ELF-1 (cell line): ENCODE measurements around the gene CFAP410.

Experiments used
- DNase-seq: peaks from one replicate; pipeline ENCODE4 v3.0.0-alpha.2; 2016; ENCODE audit warnings: low read depth, low spot score

Gene CFAP410

DNA sequence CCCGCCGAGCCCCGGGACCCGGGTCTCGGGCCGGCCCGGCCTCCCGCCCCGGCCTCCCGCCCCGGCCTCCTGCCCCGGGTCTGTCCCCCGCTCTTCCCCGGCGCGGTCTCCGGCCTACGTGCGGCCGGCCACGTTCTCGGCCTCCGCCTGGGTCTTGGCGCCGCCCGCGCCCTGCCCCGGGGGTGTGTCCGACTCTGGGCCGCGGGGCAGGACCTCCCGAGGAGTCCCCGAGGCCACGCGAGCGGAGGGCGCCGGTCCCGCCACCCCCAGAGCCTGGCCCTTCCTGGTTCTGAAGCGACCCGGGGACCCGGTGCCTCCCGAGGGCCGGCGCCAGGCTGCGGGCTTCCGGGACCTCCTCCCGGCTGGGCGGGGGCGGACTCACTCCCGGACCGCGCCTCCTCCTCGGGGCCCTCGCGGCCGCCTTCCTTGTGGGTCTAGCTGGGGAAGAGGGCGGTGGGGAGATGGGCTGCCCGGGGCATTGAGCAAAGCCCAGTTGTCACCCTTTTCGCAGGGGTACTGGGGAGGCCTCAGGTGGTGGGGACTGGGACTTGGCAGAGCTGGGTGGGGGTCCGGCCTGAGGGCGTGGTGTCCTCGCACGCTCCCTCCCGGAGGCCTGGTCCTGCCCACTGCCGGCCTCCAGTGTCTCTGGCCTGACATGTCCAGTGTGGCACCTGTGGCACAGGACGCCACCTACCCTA is 38.8 kb downstream of the CFAP410 start:
- peak; percentile 39 for DNase-seq

DNA sequence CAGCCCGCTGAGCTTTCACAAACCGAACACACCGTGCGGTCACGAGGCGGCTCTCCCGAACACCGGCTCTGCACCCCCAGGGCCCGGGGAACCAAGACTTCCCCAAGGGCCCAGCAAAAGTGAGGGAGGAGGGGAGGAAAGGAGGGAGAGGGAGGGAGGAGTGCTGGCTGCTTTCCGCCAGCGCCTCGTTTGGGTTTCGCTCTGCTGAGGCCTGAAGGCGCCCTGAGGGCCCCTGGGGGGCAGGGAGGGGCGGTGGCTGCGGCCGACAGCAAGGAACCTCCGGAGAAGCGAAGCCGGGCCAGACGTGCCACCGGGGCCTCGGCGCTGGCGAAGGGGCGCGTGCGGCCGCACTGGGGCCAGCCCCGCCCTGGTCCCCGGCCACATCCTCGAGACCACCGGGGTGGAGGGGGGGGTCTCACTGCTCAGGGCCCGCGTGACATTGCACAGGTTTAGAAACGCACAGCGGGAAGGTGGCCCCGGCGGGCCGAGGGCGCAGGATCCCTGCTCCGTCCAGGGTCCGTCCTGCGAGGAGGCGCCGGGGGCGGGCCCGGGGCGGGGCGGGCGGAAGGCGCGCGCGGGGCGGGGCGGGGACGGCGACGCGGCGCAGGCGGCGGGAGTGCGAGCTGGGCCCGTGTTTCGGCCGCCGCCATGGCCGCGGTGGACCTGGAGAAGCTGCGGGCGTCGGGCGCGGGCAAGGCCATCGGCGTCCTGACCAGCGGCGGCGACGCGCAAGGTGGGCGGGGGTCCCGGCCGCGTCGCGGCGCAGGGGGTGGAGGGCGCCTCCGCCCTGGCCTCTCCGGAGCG is 39.5 kb downstream of the CFAP410 start, which contains the start of gene PFKL:
Gene PFKL, plus strand, starts transcription at position 596 of the 804 bp plus-strand sequence. Its CDS starts 53 bp downstream, at position 649.
- DNase-seq: peak; percentile 82

DNA sequence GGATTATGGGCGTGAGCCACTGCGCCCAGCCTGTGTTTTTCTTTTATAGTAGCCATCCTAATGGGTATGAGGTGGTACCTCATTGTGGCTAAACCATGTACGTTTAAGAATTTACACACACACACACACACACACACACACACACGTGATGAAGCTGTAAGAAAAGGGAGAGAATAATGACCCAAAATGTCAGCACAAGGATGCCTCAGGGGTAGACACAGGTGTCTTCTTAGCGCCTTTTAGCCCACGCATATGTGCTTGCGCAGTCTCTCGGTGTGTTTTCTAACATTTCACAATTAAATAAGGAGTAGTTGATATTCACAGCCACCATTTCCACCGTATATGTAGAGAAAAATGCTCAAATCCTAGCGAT is 40.1 kb downstream of the CFAP410 start:
- no peak for DNase-seq

DNA sequence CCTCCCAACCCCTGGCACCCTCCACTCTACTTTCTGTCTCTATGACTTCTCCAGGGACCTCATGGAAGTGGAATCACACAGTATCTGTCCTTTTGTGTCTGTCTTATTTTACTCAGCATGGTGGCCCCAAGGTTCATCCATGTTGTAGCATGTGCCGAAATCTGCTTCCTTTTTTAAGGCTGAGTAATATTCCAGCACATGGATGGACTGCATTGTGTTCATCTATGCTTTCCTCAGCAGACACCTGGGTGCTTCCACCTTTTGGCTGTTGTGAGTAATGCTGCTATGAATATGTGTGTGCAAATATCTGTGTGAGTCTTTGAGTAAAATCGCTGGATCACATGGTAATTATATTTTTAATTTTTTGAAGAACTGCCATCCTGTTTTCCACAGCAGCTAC is 40.9 kb downstream of the CFAP410 start:
- DNase-seq: no peak

DNA sequence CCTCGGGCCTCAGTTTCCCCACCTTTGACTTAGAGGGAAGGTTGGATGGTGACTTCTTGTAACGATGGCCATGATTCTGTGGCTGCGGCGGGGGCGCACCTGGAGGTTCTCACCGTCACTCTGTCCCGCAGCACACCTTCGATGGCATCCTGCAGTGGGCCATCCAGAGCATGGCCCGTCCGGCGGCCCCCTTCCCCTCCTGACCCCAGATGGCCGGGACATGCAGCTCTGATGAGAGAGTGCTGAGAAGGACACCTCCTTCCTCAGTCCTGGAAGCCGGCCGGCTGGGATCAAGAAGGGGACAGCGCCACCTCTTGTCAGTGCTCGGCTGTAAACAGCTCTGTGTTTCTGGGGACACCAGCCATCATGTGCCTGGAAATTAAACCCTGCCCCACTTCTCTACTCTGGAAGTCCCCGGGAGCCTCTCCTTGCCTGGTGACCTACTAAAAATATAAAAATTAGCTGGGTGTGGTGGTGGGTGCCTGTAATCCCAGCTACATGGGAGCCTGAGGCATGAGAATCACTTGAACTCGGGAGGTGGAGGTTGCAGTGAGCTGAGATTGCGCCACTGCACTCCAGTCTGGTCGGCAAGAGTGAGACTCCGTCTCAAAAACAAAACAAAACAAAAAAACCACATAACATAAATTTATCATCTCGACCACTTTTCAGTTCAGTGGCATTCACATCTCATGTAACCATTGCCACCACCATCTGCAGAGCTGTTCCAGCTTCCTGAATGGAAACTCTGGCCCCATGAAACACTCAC is 41.5 kb downstream of the CFAP410 start:
- peak; percentile 90 for DNase-seq

DNA sequence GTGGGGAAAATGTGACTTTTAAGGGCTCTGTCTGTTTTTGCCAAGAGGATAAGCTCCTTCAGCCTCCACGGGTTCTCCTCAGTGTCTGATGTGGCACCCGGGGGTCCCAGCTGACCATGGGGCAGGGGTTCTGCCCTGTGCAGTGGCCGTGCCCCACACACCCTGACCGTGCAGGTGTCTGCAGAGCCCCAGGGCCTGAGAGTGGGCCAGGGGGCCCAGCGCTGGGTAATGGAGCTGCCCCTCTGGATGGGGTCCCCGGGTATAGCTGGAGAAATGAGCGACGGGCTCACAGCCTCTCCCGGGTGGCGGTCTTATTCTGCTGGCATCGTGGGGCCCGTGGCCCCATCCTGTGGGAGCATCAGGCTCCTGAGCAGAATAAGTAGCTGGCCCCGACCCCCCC is 42.3 kb downstream of the CFAP410 start:
- DNase-seq: no peak

DNA sequence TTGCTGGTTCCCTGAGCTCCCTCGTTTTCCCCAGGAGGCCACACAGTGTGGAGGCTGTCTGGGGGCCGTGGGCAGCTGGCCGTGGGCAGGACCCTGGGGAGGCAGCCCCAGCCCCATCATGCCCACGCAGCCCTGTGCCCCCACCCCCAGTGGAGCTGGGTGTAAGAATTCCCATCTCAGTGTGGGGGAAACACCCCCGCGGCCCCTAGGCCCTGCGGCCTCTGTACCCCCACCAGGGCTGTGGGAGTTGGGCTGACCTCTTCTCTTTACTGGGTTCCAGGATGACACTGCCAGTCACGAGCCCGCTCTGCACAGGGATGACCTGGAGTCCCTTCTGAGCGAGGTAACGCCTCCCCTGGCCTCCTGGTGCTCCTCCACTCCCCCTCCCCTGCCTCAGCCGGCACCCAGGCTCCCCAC is 43.1 kb downstream of the CFAP410 start:
- DNase-seq: no peak

DNA sequence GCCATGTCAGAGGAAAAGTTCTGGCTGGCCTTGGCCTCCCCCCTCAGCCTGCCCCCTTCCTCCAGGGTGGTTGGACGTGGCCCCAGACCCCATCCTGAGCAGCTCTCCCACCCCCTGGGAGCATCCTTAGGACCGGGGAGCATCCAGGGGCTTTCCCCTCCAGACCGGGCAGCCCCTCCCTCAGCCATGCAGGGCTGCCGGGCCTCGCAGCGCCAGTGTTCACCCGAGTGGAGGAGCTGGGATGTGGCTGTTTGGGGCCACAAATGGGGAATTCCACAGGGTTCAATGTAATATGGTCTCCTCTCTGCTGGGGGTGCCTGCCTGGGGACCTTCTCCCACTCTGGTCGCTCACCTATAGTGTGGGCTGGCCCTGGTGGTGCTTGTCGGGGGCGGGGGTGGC is 43.5 kb downstream of the CFAP410 start:
- DNase-seq: no peak

DNA sequence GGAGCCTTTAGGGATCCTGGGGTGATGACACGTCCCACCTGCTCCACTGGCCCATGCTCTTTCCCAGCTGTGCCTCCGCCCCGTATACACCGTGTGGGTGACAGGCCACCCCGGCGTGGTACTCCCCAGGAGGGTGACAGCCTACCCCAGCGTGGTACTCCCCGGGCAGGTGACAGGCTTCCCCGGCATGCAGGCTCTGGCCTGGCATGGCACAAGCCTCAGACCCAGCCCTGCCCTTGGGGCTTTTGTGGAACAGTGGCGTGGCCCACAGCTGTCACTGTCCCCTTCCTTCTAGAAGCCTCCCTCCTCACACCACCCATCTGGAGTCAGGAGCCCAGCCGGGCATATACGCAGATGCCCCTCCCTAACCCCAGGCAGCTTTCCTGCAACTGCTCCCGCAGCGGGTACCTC is 44.0 kb downstream of the CFAP410 start:
- peak; percentile 45 for DNase-seq

DNA sequence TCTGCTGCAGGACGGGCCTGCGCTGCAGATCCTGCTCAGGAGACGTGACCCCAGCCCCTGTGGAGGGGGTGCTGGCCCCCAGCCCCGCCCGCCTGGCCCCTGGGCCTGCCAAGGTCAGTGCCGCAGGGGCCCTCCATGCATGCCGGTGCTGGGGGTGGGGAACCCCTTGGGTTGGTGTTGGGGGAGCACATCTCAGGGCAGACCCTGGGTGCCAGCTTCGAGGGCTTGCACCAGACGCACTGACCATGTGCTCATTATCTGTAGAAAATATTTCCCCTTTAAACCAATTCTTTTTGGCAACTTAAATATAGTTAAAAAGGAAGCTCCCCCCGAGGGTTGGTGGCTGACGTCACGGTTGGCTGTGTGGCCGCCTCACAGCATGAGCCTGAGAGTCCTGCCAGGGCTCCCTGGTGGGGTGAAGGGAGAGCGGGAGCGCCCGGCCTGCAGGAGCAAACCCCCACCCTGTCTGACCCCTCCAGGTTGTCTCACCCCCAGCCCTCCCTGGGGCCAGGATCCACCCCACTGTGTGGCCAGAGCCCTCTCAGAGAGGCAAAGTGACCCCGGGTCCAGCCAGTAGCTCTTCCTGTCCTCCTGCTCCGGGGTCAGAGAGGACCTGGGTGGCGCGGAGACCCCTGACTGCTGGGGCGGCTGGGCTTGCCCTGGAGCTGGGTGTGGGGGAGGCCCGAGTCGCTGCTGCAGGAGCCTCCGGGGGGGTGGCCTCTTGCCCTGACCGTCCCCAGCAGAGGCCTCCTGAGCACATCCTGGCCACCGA is 44.6 kb downstream of the CFAP410 start:
- DNase-seq: no peak

DNA sequence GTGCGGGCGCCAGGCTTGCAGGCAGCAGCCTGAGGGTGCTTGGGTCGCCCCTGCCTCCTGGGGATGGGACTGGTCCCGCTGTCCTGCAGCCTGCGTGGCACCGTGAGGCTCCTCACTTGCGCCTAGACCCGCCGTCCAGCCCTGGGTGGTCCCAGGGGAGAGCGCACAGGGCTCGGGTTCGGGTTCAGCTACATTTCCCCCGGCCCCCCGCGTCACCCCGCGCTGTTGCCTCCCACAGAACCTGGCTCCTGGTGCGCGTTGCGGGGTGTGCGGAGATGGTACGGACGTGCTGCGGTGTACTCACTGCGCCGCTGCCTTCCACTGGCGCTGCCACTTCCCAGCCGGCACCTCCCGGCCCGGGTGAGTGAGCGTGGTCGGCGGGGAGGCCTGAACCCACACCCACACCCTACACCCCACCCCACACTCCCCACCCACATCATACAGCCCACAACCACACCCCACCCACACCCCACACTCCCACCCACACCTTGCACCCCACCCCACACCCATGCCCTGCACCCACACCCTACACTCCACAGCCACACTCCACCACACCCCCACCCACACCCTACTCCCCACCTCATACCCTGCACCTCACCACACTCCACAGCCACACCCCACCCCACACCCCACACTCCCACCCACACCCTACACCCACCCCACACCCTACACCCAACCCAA is 45.5 kb downstream of the CFAP410 start:
- DNase-seq: no peak

DNA sequence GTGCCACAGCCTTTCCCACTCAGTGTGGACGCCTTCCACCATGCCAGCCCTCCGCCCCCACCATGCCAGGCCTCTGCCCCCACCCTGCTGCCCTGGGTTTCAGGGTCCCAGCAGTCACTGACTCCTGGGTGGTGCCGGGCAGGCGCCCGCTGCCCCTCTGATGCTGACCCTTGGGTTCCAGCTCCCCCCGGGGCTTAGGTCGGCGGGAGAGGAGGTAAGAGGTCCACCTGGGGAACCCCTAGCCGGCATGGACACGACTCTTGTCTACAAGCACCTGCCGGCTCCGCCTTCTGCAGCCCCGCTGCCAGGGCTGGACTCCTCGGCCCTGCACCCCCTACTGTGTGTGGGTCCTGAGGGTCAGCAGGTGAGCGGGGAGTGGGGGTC is 46.4 kb downstream of the CFAP410 start:
- no peak for DNase-seq

DNA sequence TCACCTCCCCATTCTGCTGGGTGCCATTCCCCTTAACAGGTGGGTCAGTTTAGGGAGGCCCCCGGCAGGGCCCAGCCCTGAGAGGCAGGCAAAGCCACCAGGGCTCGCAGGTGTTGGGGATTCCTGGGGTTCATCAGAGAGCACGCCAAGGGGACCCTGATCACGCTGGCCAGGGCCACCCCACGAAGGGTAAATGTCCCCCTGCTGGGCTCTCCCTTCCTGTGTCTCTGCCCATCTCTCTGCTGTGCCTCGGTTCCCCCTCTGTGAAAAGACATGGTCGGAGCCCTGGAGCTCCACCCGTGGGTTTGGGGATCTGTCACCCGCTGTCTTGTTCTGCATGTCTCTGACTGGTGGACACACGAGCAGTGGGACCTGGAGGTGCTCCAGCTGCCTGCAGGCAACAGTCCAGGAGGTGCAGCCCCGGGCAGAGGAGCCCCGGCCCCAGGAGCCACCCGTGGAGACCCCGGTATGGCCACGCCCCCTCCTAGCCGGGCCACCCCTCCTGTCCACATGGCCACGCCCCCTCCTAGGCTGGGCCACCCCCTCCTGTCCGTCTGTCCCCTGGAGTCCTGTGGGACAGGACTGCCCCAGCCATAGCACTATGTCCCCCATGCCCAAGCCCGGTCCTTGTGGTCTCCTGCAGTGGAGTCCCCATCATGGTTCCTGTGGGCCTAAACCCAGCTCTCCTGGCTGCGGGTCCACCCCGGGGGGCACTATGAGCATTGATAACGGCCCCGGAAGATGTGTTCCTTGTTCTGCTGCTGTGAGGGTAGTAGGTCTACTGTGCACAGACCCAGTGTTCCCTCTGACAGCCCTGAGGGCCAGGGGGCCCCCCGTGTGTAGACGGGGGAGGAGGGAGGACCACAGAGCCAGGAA is 47.0 kb downstream of the CFAP410 start:
- DNase-seq: no peak

DNA sequence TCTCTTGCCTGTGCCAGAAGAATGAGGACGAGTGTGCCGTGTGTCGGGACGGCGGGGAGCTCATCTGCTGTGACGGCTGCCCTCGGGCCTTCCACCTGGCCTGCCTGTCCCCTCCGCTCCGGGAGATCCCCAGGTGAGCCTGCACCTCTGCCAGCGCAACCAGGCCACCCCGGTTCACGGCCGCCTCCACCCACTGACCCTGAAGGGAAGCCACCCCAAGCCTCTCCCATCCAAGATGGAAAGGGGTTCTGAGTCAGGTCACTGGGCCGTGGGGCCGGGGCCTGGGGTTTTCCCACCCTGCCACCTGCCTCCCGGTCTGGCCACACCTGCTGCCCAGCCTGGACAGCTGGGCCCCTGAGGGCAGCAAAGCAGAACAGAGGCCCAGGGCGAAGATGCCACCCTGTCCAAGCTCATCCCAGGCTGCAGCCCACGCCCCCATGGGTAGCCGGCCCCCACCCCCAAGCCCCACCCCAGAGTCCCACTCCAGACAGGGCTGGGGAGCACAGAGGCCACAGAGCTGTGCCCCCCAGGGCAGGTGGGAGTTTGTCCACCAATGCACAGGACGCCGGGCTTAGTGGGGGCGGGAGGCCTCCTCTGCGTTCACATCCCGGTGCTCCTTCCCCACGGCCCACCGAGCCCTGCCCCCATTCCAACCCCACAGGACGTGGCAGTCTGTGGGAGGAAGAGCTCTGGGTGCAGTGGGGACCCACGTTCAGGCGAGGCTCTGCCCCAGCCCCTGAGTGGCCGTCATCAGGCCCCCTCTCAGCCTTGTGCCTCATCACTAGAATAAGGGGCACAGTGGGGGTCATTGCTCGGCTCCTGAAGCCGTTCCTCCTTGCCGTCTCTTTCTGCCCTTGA is 47.9 kb downstream of the CFAP410 start:
- no peak for DNase-seq

DNA sequence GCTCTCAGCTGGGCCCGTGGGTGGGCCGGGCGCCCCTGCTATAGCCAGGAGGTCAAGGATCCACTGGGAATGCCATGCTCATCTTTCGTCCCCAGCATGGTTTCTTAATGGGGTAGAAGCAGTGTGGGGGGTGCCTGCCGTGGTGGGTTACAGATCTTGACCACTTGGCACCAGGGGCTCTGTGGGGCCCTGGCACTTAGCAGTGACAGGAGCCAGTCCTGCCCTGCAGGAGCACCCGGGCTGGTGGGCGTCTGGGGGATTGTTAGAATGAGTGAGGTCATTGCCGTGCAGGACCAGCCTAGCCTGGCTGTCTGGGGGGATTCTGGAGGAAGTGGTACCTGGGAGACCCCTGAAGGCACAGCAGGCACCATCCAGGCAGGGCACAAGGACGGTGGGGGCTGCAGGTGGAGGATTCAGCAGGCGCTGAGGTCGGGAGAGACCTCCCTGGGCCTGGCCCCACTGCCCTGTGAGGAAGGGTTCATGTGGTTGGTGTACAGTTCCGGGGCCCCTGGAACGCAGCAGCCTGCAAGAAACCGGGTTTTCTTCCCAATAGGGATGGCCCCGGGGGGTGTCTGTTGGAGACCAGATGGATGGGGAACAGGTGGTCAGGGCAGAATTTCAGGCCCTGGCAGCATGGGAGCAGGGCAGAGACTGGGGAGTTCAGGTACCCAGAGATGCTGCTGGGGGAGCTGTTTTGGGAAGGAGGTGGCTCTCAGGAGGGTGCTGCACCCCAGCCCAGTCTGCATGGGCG is 48.7 kb downstream of the CFAP410 start:
- DNase-seq: no peak

DNA sequence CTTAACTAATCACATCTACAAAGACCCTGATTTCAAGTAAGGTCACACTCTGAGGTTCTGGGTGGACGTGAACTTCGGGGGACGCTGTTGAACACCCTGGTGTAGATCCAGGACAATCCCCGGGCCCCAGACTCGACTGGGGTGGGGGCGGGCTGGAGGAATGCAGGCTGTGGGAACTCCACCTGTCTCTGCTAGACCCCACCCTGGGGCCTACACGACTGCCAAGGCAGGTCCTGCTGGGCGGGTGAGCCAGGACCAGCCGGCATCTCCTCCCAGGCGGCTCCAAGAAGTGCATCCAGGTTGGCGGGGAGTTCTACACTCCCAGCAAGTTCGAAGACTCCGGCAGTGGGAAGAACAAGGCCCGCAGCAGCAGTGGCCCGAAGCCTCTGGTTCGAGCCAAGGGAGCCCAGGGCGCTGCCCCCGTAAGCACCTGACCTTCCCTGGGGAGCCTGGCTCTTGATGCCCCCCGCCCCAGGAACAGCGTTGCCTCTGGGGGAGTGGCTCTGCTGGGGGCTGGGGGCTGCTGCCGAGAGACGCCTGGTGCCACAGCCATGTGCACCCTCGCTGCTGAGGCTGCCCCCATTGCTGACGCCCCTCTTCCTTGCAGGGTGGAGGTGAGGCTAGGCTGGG is 49.7 kb downstream of the CFAP410 start:
- DNase-seq: no peak

DNA sequence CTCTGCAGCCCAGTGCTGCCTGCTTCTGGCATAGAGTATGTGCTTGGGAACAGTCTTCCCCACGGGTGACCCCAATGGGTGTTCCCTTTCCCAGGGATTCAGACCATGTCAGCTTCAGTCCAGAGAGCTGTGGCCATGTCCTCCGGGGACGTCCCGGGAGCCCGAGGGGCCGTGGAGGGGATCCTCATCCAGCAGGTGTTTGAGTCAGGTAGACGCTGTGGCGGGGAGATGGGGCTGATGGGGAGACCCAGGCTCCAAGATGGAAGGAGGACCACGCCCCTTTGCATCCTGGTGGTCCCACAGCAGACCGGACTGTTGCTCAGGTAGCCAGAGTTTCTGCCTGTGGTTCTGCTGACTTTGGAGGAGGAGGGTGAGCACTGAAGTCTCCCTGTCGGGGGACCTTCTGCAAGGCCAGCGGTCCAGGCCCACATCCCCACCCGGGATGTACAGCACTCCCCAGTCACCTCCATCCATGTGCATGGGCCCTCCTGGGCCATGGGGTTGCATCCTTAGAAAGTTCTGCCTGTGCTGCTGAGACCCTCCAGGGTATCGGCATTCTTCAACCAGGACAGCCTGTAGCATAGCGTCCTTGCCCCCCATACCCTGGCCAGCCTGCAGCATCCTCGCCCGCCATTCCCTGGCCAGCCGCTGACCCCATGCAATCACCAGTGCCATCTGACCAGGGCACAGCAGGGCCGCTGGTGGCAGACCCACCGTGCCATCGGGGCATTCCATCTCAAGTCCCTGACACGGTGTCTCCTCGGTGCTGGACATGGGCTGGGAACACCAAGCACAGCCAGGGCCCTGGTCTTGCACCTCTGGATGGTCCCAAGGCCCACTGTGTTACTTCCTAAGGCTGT is 50.7 kb downstream of the CFAP410 start:
- DNase-seq: no peak
